K562 (cell line): Measurements from ENCODE around the gene HDAC9. TPM values are rescaled to one million over a fixed set of nuclear protein-coding genes. Genes with fewer than 3 reads are reported as not detected.

Source experiments
- AFF4 ChIP-seq: sonication (generic); formaldehyde crosslinking; IDR thresholded peaks from 2 replicates; pipeline ENCODE4 v1.8.0; 2023; ENCODE audit warnings: mild to moderate bottlenecking, missing genetic modification reagents
- NELFE ChIP-seq: IDR thresholded peaks from 2 replicates; pipeline ENCODE4 v1.6.1; 2011; ENCODE audit warnings: mild to moderate bottlenecking; ENCODE audit not compliant: insufficient read depth, insufficient read length
- POLR2G ChIP-seq: fragments of 200-400 bp; formaldehyde crosslinking; IDR thresholded peaks from 2 replicates; pipeline ENCODE4 v1.6.1; 2017; ENCODE audit warnings: low read depth, mild to moderate bottlenecking, antibody characterized with exemption, low read length, moderate library complexity
- SFPQ ChIP-seq: fragments of 200-400 bp; formaldehyde crosslinking; IDR thresholded peaks from 2 replicates; pipeline ENCODE4 v1.6.1; 2017; ENCODE audit warnings: mild to moderate bottlenecking, low read depth, low read length, moderate library complexity
- TAF9B ChIP-seq: fragments of 450-650 bp; IDR thresholded peaks from 2 replicates; pipeline ENCODE4 v1.6.1; 2018; ENCODE audit warnings: mild to moderate bottlenecking; ENCODE audit not compliant: partially characterized antibody
- ZNF316 ChIP-seq: fragments of 450-650 bp; IDR thresholded peaks from 2 replicates; pipeline ENCODE4 v1.6.1; 2016
- polyA plus RNA-seq, 8 experiments: library from polyadenylated mRNA; depleted of rRNA in 4 of 8; stranded (reverse) in 5 of 8; unstranded in 3 of 8; fragments of >200 nt; fragmentation: Nextera tagmentation in 2 of 8; fragmentation: Illumina TruSeq in 1 of 8; extraction: Ambion mirVana in 2 of 8; extraction: Trizol in 1 of 8; gene quantifications; 2 replicates each; pipeline versions ENCODE4 v1.2.1 to v1.2.3, GENCODE V29; 2011 to 2014; ENCODE audit warnings: inconsistent platforms in 1 of 8, missing spikeins in 1 of 8
- total RNA-seq, 7 experiments: library from RNA; depleted of rRNA in 6 of 7; stranded (reverse); fragments of >200 nt in 6 of 7; fragmentation: Illumina TruSeq in 2 of 7; extraction: Trizol in 2 of 7; gene quantifications; 2 replicates each; pipeline versions ENCODE4 v1.2.1 to v1.2.3, GENCODE V29; 2011 to 2021; ENCODE audit warnings: low replicate concordance in 1 of 7

Gene HDAC9
- total and polyA plus RNA-seq, 9 of the 15 experiments (the other 6 are each of a cell fraction or from before 2014, with no cell fraction given): 0.08 to 0.91 (median 0.33) TPM

- TF ChIP-seq SFPQ (no peak), AFF4 (CRISPR knock-in tag) (no peak), NELFE (no peak), POLR2G (no peak), TAF9B (no peak), ZNF316 (no peak)
Measured at GRCh38 chr7:18859318-18859717, 363.8 kb downstream of the HDAC9 start (continued).
